Smooth muscle cell of the brain vasculature (primary cell): ENCODE results near the gene CST7.
"Not testable (repeated sequence)": the region's sequence is repeated elsewhere in the genome, so short reads cannot be mapped to it uniquely, and the experiment has no call there.

Experiments used
- DNase-seq: peaks from one replicate; pipeline ENCODE4 v3.0.0-alpha.2; 2012; ENCODE audit warnings: low read depth, low spot score

The CST7 gene

GRCh38 chr20:24929867-24930723 is 19.0 kb upstream of the CST7 start:
- DNase-seq: not testable (repeated sequence)

DNA sequence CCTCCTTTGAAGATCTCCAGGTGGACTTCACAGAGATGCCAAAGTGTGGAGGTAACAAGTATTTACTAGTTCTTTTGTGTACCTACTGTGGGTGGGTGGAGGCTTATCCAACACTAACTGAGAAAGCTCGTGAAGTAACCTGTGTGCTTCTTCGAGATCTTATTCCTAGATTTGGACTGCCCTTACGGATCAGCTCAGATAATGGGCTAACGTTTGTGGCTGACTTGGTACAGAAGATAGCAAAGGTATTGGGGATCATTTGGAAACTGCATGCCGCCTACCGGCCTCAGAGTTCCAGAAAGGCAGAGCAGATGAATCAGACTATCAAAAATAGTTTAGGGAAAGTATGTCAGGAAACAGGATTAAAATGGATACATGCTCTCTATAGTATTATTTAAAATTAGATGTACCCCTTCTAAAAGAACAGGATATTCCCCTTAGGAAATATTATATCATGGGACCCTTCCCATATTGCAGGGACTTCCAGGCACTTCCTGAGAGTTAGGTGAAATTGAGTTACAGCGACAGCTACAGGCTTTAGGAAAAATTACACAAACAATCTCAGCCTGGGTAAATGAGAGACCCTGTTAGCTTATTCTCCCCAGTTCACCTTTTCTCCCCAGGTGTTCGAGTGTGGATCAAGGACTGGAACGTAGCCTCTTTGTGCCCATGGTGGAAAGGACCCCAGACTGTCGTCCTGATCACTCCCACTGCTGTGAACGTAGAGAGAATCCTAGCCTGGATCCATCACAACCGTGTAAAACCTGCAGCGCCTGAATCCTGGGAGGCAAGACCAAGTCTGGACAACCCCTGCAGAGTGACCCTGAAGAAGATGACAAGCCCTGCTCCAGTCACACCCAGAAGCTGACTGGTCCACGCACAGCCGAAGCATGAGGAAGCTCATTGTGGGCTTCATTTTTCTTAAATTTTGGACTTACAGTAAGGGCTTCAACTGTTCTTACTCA is 18.1 kb upstream of the CST7 start:
- not testable (repeated sequence) for DNase-seq

- DNase-seq: not testable (repeated sequence)
Measured at GRCh38 chr20:24931893-24932292, 17.2 kb upstream of the CST7 start.

DNA sequence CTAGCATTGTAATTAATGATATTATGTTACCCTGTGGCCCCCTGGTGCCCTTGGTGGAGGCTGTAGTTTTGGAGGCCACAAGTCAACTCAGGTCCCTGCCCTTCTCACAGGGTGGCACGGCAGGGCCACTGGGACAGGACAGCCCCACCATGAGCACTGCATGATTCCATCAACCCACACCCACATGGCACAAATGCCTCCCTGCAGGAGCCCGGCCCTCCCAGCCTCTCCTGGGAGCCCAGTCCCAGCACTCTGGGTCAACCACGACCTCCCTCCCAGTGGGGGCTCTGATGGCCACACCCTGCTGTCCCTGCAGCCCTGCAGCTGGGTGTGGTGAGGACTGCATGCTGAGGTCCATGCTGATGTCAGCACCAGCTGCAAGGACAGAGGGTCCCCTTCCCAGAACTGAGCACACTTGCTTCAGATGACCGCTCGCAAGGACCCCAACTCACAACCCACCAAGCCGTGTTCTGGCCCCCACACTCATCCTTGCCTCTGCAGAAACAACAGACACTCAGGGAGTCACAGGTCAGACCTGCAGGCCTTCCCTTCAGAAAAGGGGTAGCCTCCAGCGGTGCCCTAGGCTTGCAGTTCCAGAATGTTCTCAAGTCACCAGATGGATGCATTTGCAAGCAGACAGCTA is 15.7 kb upstream of the CST7 start:
- DNase-seq: no peak

DNA sequence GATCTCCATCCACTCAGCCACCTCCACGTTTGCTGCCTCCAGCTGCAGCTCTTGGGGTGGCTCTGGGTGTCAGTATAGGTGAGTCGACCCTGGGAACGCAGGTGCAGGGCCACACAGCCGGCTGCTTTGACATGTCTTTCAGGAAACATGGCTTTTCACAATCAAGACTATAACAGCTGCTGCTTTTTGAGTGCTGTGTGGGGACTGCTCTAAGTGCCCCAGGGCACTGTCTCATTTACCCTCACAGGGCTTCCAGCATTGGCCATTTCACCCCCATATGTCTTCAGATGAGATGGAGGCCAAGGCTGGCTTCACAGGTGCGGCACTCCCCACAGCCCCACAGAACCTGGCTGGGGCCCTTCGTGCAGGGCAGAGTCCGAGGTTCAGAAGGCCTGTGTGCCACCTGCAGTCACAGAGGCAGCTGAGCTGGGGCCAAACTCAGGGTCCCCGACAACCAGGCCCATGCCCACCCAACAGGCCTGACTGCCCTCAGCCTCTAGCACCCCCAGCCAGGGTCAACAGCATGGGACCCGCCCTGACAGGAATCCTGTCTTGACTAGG is 14.9 kb upstream of the CST7 start:
- DNase-seq: no peak

DNA sequence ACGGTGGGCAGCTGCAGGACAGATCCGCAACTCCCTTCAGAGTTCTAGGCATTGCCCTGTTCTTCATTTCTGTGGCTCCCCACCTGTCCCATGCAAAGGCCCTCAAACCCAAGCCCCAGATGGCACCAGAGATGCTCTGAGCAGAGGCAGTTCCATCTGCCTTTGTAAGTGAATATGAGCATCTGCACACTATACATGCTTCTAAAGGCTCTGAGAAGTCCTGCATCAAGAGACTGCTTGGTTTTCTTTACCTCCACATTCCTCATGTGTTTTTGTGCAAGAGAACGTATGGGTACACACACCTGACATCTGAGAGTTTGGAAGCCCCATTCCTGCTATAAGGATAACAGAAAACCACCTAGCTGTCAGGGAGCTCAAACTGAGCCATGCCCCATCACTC is 14.4 kb upstream of the CST7 start:
- no peak for DNase-seq

GRCh38 chr20:24935140-24935539 is 13.9 kb upstream of the CST7 start:
- no peak for DNase-seq

- DNase-seq: no peak
Measured at GRCh38 chr20:24935766-24936525, 13.1 kb upstream of the CST7 start.

DNA sequence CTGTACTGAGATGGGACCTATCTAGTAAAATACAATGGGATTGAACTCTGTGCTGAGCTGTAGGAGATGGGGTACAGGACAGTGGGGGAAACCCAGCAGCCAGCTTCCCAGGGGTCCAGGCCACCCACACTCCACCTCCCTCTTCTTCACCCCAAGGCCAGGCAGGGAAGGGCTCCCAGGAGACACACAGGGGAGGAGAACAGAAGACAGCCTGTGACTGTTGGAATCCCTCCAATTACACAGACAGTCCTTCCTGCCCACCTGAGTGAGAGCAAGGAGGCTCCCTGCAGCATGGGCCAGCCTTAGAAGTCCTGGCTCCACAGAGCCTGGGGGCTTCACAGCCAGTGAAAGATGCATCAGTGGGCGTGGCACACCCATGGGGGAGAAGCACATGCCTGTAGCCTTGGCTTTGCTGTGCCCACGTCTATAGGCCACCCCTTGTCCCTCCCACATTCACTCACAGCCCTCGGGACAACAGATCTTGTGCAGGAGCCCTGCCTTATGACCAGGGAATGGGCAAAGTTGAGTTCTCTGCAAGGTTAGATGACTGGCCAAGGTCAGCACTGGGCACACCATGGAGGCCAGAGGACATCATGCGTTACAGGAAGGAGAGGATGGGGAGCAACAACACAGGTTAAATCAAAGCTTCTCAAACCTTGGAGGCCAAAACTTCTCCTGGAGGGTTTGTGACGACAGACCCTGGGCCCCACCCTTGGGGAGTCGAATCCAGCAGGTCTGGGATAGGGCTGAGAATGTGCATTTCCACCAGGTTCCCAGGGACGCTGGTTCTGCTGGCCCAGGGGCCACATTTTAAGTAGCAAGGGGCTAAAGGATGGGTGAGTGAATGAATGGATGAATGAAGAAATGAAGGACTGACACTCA is 12.3 kb upstream of the CST7 start:
- DNase-seq: no peak

- no peak for DNase-seq
Measured at GRCh38 chr20:24937579-24937978, 11.5 kb upstream of the CST7 start.

GRCh38 chr20:24938498-24938897 is 10.6 kb upstream of the CST7 start:
- no peak for DNase-seq

DNA sequence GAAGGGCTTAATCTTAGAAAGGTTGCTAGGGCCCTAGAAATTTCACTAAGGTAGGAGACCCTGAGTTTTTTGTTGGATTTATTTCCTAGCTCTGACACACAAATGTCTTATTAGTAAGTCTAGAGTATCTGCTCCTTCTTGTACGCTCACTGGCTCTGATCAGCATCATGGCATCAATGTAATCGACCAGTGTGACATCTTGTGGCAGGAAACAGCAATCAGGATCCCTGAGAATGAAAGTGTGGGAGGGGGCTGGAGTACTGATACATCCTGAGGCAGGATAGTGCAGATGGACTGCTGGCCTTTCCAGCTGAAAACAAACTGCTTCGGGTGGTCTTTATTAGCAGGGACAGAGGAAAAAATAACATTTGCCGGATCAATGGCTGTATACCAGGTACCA is 10.0 kb upstream of the CST7 start:
- no peak for DNase-seq

DNA sequence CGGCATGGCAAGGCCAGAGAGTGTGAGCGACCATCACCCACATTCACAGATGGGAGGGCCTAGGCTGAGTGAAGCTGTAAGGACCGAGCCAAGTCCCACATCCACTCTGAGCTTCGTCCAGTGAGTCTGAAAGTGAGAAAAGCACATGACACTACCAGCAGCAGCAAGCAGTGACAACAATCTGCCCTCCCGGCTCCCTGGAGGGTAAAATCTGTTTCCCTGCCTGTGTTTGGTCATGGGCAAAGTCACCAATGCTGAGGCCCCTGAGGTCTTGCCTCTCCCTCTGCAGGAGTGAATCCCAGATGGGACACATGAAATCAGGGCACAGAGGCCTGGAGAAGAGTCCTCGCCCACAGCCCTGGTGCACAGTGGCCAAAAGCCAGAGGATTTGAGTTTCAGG is 6.4 kb upstream of the CST7 start:
- no peak for DNase-seq

DNA sequence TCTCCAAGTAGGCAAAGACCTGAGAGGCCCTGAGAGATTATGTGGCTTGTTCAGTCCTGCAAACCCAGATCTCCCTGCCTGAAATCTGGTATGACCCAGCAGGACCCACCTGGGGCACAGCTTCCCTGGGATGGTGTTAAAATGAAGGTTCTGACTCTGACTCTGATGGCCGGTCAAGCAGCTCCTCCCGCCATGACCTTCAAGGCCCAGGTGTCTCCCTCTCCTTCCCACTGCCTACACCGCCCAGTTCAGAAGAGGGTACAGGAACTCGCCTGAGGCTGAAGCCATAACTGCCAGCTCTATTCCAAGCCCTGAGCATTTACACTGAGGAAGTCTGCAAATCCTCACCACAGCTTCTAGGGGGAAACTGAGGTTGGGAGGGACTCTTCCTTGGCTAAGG is 5.9 kb upstream of the CST7 start:
- DNase-seq: no peak

DNA sequence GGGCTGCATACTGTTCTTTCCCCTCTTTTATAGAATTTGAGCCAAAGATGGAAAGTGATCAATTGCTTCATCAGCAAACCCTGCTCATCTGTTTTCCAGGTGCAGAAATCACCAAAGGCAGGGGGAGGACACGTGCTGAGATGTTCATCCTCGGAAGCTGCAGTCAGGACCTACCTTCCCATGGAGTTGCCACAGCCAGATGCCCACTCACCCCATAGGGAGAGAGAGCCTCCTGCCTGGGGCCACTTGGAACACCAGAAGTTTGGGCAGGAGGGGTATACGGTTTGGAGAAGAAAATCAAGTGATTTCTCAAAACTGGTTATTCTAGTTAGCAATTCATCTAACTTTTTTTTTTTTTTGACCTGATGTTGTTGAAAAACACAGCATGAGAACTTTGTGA is 5.3 kb upstream of the CST7 start:
- no peak for DNase-seq

- not testable (repeated sequence) for DNase-seq
Measured at GRCh38 chr20:24946376-24946775, 2.7 kb upstream of the CST7 start.

DNA sequence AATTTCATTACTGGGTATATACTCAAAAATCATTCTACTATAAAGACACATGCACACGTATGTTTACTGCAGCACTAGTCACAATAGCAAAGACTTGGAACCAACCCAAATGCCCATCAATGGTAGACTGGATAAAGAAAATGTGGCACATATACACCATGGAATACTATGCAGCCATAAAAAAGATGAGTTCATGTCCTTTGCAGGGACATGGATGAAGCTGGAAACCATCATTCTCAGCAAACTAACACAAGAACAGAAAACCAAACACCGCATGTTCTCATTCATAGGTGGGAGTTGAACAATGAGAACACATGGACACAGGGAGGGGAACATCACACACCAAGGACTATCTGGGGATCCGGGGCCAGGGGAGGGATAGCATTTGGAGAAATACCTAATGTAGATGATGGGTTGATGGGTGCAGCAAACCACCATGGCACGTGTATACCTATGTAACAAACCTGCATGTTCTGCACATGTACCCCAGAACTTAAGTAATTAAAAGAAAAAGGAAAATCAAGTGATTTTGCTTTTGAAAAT is 602 bp upstream of the CST7 start:
- DNase-seq: not testable (repeated sequence)

DNA sequence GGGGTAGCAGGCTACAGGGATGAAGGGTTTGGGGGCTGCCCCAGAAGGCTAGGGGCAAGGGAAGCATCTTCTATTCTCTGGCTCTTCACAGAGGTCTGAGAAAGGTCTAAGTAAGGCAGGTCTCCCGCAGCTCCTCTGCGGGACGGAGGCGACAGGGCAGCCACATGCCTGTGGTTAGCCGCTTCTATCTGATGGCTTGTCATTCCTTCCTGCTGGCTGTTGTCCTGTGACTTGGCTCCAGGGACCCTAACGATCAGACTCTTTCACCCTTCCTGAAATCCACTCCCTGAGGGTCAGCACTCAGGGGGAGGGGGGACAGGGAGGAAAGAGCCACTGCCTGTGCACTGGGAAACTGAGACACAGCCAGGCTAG is 673 bp downstream of the CST7 start:
- DNase-seq: no peak

- no peak for DNase-seq
Measured at GRCh38 chr20:24950128-24950835, 1.2 kb downstream of the CST7 start.
